ENCODE measurements around the gene CRIM1. TPM values are rescaled to one million over a fixed set of nuclear protein-coding genes. Genes with fewer than 3 reads are reported as not detected.

Gene CRIM1
- total RNA-seq, 4 donors from 2014 or later, result 73.7 to 134 (median 80.7) TPM

- H3K9me3 ChIP-seq, result no peaks in the 10 kb centered on the region
- no peaks in the 10 kb centered on the region for H3K27me3 ChIP-seq
- no peak overlapping the region for H3K27ac ChIP-seq
- no peaks in the 10 kb centered on the region for H3K4me1 ChIP-seq
- WGBS, 2 donors (ENCODE audit: low coverage in 1 of 2), result 70% methylated on average over 4 of the region's 4 CpGs; no CpG with 5 or more reads in 1 of the 2 donors
- in situ Hi-C loops (cut with MboI; ENCODE audit: low pct_ligation_motif_present in 1 of 4, low pct_unique_long_range_greater_than_20kb in 1 of 4, low sequenced_read_pairs in 3 of 4), result loop anchor here in 2 of 4 donors (25.0 kb wide), 1 partner anchor 139 kb away; no protein-coding TSS in a partner anchor
- peaks cover 0 to 41% (median 10%) of the 10 kb centered on the region in 4 donors for H3K36me3 ChIP-seq
- no peak overlapping the region for H3K4me3 ChIP-seq
- intact Hi-C loops (cut with DNase I; ENCODE audit: low total_unique reads), result no loop called here
- DNase-seq, result no peak
- TF ChIP-seq POLR2A (IDR thresholded peaks at IDR 0.05), result no peak
- no peak for TF ChIP-seq CTCF (IDR thresholded peaks at IDR 0.05)
- no peak for TF ChIP-seq POLR2AphosphoS5 (IDR thresholded peaks at IDR 0.05)
- no peak for TF ChIP-seq EP300 (IDR thresholded peaks at IDR 0.05; ENCODE audit: low read depth)
Observed at GRCh38 chr2:36523153-36523552, 167.6 kb downstream of the CRIM1 start.

- no peak overlapping the region for H3K4me3 ChIP-seq
- H3K4me1 ChIP-seq, result no peaks in the 10 kb centered on the region
- no peak for DNase-seq
- in situ Hi-C loops (cut with MboI; ENCODE audit: low pct_ligation_motif_present in 1 of 4, low pct_unique_long_range_greater_than_20kb in 1 of 4, low sequenced_read_pairs in 3 of 4) (no loop called here), intact Hi-C loops (cut with DNase I; ENCODE audit: low total_unique reads) (no loop called here)
- H3K36me3 ChIP-seq, result peaks cover 0 to 20% (median 4%) of the 10 kb centered on the region in 4 donors
- TF ChIP-seq CTCF (IDR thresholded peaks at IDR 0.05), result no peak
- WGBS, 2 donors (ENCODE audit: low coverage in 1 of 2), result 86 to 96% methylated on average over 1 to 5 of the region's 5 CpGs
- no peaks in the 10 kb centered on the region for H3K27me3 ChIP-seq
- H3K27ac ChIP-seq, result no peak overlapping the region
- no peaks in the 10 kb centered on the region for H3K9me3 ChIP-seq
Observed at GRCh38 chr2:36525245-36525644, 169.7 kb downstream of the CRIM1 start.

- Histone ChIP-seq H3K27ac (no peak overlapping the region), H3K36me3 (peaks cover 0 to 17% (median 2%) of the 10 kb centered on the region in 4 donors), H3K4me3 (no peak overlapping the region), H3K9me3 (no peaks in the 10 kb centered on the region), H3K4me1 (no peaks in the 10 kb centered on the region), H3K27me3 (no peaks in the 10 kb centered on the region)
- intact Hi-C loops (cut with DNase I; ENCODE audit: low total_unique reads), result no loop called here
- no peak for DNase-seq
- WGBS, 2 donors (ENCODE audit: low coverage in 1 of 2), result 82 to 85% methylated on average over 2 of the region's 2 CpGs
- TF ChIP-seq CTCF (IDR thresholded peaks at IDR 0.05) (no peak), POLR2A (IDR thresholded peaks at IDR 0.05) (no peak)
- in situ Hi-C loops (cut with MboI; ENCODE audit: low pct_ligation_motif_present in 1 of 4, low pct_unique_long_range_greater_than_20kb in 1 of 4, low sequenced_read_pairs in 3 of 4), result no loop called here
Observed at GRCh38 chr2:36526226-36526625, 170.6 kb downstream of the CRIM1 start.

GRCh38 chr2:36528274-36528673 lies 172.7 kb downstream of the CRIM1 start:
- TF ChIP-seq POLR2AphosphoS5 (IDR thresholded peaks at IDR 0.05), result no peak
- TF ChIP-seq POLR2A (IDR thresholded peaks at IDR 0.05), result no peak
- TF ChIP-seq CTCF (IDR thresholded peaks at IDR 0.05), result no peak
- no peak for TF ChIP-seq EP300 (IDR thresholded peaks at IDR 0.05; ENCODE audit: low read depth)
- Histone ChIP-seq H3K36me3 (peaks cover 0 to 4% (median 0%) of the 10 kb centered on the region in 4 donors), H3K4me3 (no peak overlapping the region), H3K9me3 (no peaks in the 10 kb centered on the region), H3K27ac (no peak overlapping the region), H3K27me3 (no peaks in the 10 kb centered on the region), H3K4me1 (no peaks in the 10 kb centered on the region)
- in situ Hi-C loops (cut with MboI; ENCODE audit: low pct_ligation_motif_present in 1 of 4, low pct_unique_long_range_greater_than_20kb in 1 of 4, low sequenced_read_pairs in 3 of 4), result no loop called here
- 92 to 100% methylated on average over 1 to 4 of the region's 4 CpGs for WGBS, 2 donors (ENCODE audit: low coverage in 1 of 2)
- no peak for DNase-seq
- intact Hi-C loops (cut with DNase I; ENCODE audit: low total_unique reads), result no loop called here
